MCF 10A (cell line): ENCODE results near the gene TAS1R1. TPM values are rescaled to one million over a fixed set of nuclear protein-coding genes. Genes with fewer than 3 reads are reported as not detected.
A peak's percentile ranks its signal among the peaks of the same experiment; 100 is the strongest.

Experiments
- BruUV-seq: library from RNA; stranded (reverse); fragments of 400-500 nt; replicated peaks from 2 replicates; lab custom pipeline; 2021; lab: Mats Ljungman, UMichigan
- CTCF ChIA-PET: fragments of 300-600 bp; sonication (Branson Sonifier 250); formaldehyde crosslinking; extraction: SDS; loops from one replicate; lab custom pipeline; 2021; ENCODE audit warnings: antibody characterized with exemption, inconsistent platforms; lab: Yijun Ruan, JAX
- POLR2A ChIA-PET: fragments of 300-600, 350-650 bp; sonication (Branson Sonifier 250); formaldehyde crosslinking; extraction: SDS; loops from one replicate; lab custom pipeline; 2020; ENCODE audit warnings: antibody characterized with exemption, inconsistent platforms; lab: Yijun Ruan, JAX
- DNase-seq: peaks from one replicate; pipeline ENCODE4 v3.0.0-alpha.2; 2018; ENCODE audit not compliant: unreplicated experiment
- H3K27ac Mint-ChIP-seq: one replicate; pipeline ENCODE4 v1.8.0; 2022; ENCODE audit warnings: mild to moderate bottlenecking, low read depth, mixed read lengths; ENCODE audit not compliant: unreplicated experiment
- H3K27me3 Mint-ChIP-seq: one replicate; pipeline ENCODE4 v1.8.0; 2022; ENCODE audit warnings: mixed read lengths; ENCODE audit not compliant: insufficient read depth, unreplicated experiment
- H3K36me3 Mint-ChIP-seq: one replicate; pipeline ENCODE4 v1.8.0; 2022; ENCODE audit warnings: mild to moderate bottlenecking, moderate library complexity, mixed read lengths; ENCODE audit not compliant: insufficient read depth, unreplicated experiment
- H3K4me1 Mint-ChIP-seq: one replicate; pipeline ENCODE4 v1.8.0; 2022; ENCODE audit warnings: mixed read lengths; ENCODE audit not compliant: insufficient read depth, unreplicated experiment
- H3K4me3 Mint-ChIP-seq: one replicate; pipeline ENCODE4 v1.8.0; 2022; ENCODE audit warnings: mild to moderate bottlenecking, moderate library complexity, mixed read lengths; ENCODE audit not compliant: unreplicated experiment
- H3K9me3 Mint-ChIP-seq: one replicate; pipeline ENCODE4 v1.8.0; 2022; ENCODE audit warnings: mixed read lengths; ENCODE audit not compliant: unreplicated experiment
- intact Hi-C: fragments of 100-400 bp; cut with micrococcal nuclease; formaldehyde crosslinking; loops from 2 replicates; pipeline ENCODE4 v1.14.1; 2022
- total RNA-seq: library from RNA; stranded (reverse); gene quantifications from 2 replicates; pipeline ENCODE4 v1.2.3, GENCODE V29; 2022
- TF ChIP-seq, protein P1 (sequence below): fragments of 200-600 bp; IDR thresholded peaks from one replicate; pipeline ENCODE4 v1.8.0; 2022; ENCODE audit warnings: antibody characterized with exemption, mild to moderate bottlenecking; ENCODE audit not compliant: unreplicated experiment

TAS1R1 gene
- total RNA-seq, 1 experiment from 2014 or later: not detected

DNA sequence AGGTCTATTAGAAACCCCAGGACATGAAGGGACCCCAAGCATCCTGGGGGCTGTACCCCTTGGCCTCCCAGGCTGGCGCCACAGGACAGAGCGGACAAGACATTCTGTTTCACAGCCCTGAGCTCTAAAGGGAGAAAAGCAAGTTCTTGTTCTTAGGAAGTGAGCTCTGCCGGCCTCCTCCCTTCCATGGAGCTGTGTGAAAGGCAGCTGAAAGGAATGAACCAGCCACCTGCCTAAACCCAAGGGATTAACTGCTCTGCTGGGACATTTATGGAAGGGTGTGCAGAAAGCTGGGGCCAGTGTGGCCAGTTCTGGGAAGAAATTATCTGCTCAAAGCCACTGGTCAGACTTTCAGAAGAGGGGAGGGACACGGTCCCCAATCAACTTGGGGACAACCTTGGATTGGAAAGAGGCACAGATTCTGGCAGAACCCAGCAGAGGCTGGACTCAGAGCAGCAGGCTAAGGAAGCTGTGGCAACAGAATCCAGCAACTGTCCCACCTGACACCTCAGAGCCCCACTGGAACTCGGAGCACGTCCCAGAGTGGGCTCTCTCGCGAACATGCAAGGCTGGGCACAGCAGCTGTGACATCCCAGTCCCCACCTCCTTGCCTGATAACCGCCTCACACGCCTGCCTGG, 45.4 kb downstream of the TAS1R1 start:
- TSS peak; percentile 51 for BruUV-seq
- H3K36me3 Mint-ChIP-seq: peaks cover 53% of the 10 kb centered on the region
- intact Hi-C loops: loop anchor here (1.0 kb wide), 2 partner anchors 20 to 46 kb away; partner anchors contain the start of gene NOL9
- peak overlapping the region; percentile 99 for H3K4me3 Mint-ChIP-seq
- CTCF ChIA-PET: interaction anchor here (0.5 to 3.0 kb wide), 12 partner anchors 9 to 114 kb away, joined by 3 to 10 read pairs (median 4); partner anchors contain the start of gene TAS1R1
- H3K27ac Mint-ChIP-seq: peak overlapping the region; percentile 99
- POLR2A ChIA-PET: interaction anchor here (0.7 to 7.4 kb wide), 20 partner anchors 10 to 251 kb away, joined by 3 to 103 read pairs (median 4); partner anchors contain the start of genes NOL9, PHF13, PLEKHG5 and TAS1R1
- no peaks in the 10 kb centered on the region for H3K9me3 Mint-ChIP-seq
- peaks cover 17% of the 10 kb centered on the region for H3K4me1 Mint-ChIP-seq
- no peaks in the 10 kb centered on the region for H3K27me3 Mint-ChIP-seq
- DNase-seq: peak; percentile 38
- TF ChIP-seq, protein P1, sequence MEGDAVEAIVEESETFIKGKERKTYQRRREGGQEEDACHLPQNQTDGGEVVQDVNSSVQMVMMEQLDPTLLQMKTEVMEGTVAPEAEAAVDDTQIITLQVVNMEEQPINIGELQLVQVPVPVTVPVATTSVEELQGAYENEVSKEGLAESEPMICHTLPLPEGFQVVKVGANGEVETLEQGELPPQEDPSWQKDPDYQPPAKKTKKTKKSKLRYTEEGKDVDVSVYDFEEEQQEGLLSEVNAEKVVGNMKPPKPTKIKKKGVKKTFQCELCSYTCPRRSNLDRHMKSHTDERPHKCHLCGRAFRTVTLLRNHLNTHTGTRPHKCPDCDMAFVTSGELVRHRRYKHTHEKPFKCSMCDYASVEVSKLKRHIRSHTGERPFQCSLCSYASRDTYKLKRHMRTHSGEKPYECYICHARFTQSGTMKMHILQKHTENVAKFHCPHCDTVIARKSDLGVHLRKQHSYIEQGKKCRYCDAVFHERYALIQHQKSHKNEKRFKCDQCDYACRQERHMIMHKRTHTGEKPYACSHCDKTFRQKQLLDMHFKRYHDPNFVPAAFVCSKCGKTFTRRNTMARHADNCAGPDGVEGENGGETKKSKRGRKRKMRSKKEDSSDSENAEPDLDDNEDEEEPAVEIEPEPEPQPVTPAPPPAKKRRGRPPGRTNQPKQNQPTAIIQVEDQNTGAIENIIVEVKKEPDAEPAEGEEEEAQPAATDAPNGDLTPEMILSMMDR: no peak

GRCh38 chr1:6601049-6601922, 46.2 kb downstream of the TAS1R1 start:
- Mint-ChIP-seq H3K27me3 (no peaks in the 10 kb centered on the region), H3K4me3 (peak overlapping the region; percentile 99), H3K9me3 (no peaks in the 10 kb centered on the region), H3K36me3 (peaks cover 47% of the 10 kb centered on the region), H3K4me1 (peaks cover 17% of the 10 kb centered on the region), H3K27ac (peak overlapping the region; percentile 99)
- TF ChIP-seq, protein P1: no peak
- peak; percentile 97 for DNase-seq
- CTCF ChIA-PET: interaction anchor here (0.6 to 3.0 kb wide), 6 partner anchors 9 to 211 kb away, joined by 3 to 10 read pairs (median 3); no protein-coding TSS in a partner anchor
- intact Hi-C loops: loop anchor here (1.0 kb wide), 1 partner anchor 21 kb away; no protein-coding TSS in a partner anchor
- TSS peak; percentile 74 for BruUV-seq
- POLR2A ChIA-PET: interaction anchor here (0.5 to 7.4 kb wide), 24 partner anchors 9 to 591 kb away, joined by 3 to 103 read pairs (median 6); partner anchors contain the start of genes CAMTA1, NOL9, PHF13 and PLEKHG5

GRCh38 chr1:6601923-6602668, 47.0 kb downstream of the TAS1R1 start:
- TF ChIP-seq, protein P1: no peak
- POLR2A ChIA-PET: interaction anchor here (0.5 to 7.4 kb wide), 17 partner anchors 9 to 592 kb away, joined by 3 to 103 read pairs (median 8); partner anchors contain the start of genes CAMTA1, NOL9, PHF13 and PLEKHG5
- Mint-ChIP-seq H3K27ac (peak overlapping the region; percentile 99), H3K4me1 (peaks cover 17% of the 10 kb centered on the region), H3K36me3 (peaks cover 38% of the 10 kb centered on the region), H3K4me3 (peak overlapping the region; percentile 99), H3K27me3 (no peaks in the 10 kb centered on the region), H3K9me3 (no peaks in the 10 kb centered on the region)
- CTCF ChIA-PET: interaction anchor here (0.9 to 3.0 kb wide), 4 partner anchors 8 to 211 kb away, joined by 3 to 10 read pairs (median 4); no protein-coding TSS in a partner anchor
- BruUV-seq: no TSS peak
- intact Hi-C loops: loop anchor here (1.0 kb wide), 1 partner anchor 22 kb away; no protein-coding TSS in a partner anchor
- DNase-seq: no peak
